ENCODE measurements around the gene DDX11.
"Not testable (repeated sequence)": the region's sequence is repeated elsewhere in the genome, so short reads cannot be mapped to it uniquely, and the experiment has no call there.

Gene DDX11

DNA sequence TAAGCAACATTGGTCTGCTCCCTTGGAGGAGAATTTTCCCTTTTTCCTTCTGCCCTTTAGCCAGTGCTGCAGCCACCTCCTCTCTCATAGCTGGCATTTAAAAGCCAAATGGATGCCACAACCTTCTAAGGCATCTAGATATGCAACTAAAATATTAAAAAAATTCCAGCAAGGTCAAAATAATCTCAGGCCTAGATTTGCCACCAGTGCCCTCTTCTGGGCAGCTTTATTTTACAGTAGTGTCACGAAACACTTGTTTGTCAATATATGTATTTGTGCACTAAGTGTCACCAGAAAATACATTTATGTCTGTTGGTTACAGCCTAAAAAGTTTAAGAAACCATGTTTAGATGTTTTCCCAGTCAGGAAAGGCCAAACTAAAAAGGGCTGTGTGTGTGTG, 19.7 kb upstream of the DDX11 start:
- TF ChIP-seq, protein P1, sequence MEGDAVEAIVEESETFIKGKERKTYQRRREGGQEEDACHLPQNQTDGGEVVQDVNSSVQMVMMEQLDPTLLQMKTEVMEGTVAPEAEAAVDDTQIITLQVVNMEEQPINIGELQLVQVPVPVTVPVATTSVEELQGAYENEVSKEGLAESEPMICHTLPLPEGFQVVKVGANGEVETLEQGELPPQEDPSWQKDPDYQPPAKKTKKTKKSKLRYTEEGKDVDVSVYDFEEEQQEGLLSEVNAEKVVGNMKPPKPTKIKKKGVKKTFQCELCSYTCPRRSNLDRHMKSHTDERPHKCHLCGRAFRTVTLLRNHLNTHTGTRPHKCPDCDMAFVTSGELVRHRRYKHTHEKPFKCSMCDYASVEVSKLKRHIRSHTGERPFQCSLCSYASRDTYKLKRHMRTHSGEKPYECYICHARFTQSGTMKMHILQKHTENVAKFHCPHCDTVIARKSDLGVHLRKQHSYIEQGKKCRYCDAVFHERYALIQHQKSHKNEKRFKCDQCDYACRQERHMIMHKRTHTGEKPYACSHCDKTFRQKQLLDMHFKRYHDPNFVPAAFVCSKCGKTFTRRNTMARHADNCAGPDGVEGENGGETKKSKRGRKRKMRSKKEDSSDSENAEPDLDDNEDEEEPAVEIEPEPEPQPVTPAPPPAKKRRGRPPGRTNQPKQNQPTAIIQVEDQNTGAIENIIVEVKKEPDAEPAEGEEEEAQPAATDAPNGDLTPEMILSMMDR (conservative IDR thresholded peaks at IDR 0.05), result peak; percentile 38
- H3K27ac ChIP-seq, result not testable (repeated sequence)

DNA sequence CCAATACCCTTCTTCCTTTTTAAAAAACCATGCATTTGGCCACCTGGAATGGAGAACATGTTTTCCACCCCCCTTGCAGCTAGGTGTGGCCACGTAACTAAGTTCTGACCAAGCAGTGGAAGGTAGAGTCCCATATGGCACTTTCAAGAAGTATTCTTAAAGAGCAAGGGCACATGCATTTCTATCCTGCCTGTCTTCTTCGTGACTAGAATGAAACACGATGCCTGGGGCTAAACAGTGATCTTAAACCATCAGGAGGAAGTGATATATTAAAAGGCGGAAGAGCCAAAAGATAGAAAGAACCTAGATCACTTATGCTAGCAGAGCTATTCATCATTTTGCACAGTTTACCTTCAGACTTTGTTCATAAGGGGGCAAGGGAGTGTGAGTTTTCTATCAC, 16.0 kb upstream of the DDX11 start:
- TF ChIP-seq ZFX (IDR thresholded peaks at IDR 0.05), result no peak
- TF ChIP-seq, protein P1 (conservative IDR thresholded peaks at IDR 0.05), result no peak
- H3K27ac ChIP-seq, result no peak overlapping the region

DNA sequence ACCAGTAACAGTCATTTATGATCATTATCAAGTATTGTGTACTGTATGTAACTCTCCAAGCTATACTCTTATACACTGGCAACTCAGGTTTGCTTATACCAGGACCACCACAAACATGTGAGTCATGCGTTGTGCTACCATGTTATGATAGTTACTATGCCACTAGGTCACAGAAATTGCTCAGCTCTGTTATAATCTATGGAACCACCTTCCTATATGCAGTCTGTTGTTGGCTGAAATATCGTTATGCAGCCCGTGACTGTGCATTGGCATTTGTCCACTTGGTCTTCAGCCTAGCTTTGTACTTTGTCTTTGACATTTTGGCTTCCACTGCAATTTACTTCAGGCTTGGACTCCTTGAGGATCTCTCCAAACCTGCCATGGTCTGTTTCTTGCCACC, 7.5 kb upstream of the DDX11 start:
- H3K27ac ChIP-seq, result peak overlapping the region; percentile 36; the same call in 1 of the 2 replicates

DNA sequence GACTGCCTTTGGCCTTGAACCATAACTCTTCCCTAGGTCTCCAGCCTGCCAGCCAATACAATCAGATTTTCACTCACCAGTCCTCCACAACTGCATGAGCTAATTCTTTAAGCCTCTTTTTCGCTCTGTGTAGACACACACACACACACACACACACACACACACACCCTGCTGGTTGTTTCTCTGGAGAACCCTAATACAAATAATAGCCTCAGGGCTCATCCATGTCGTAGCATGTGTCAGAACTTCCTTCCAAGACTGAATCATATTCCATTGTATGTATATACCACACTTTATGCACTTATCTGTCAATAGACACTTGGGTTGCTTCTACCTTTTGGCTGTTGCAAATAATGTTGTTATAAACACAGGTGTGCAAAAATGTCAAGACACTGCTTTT, 6.0 kb upstream of the DDX11 start:
- not testable (repeated sequence) for H3K27ac ChIP-seq

DNA sequence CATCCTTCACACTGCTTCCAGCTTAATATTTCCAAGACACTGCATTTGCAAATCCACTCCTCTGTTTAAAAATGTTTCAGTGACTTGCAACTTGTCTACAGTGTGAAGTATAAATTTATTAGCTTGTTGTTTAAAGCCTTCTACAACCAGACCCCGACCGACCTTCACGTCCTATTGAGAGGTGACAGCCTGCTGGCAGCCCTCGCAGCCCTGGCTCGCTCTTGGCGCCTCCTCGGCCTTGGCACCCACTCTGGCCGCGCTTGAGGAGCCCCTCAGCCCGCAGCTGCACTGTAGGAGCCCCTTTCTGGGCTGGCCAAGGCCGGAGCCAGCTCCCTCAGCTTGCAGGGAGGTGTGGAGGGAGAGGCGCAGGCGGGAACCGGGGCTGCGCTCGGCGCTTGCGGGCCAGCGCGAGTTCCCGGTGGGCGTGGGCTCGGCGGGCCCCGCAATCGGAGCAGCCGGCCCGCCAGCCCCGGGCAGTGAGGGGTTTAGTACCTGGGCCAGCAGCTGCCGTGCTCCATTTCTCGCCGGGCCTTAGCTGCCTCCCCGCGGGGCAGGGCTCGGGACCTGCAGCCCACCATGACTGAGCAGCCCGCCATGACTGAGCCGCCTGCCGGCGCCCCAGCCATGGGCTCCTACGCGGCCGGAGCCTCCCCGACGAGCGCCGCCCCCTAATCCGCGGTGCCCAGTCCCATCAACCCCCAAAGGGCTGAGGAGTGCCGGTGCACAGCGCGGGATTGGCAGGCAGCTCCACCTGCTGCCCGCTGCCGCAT, 2.5 kb upstream of the DDX11 start:
- H3K27ac ChIP-seq, result not testable (repeated sequence)

DNA sequence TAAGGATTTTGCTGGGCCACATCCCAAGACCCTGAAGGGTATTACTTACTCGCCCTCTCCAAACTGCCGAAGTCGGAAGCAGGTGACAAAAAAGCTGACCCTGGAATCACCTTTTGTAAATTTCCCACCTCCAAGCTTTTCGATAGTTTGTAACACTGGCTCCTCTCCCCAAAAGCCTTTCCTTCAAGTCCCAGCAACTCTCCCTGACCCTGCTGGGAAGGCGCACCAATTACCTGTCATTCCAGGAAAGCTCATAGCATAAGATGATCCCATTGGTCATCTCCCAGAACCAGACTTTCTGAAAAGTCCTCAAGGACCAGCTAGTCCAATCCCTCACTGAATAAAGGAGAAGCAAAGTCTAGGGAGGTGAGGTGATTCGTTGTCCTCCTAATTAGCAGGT, 698 bp upstream of the DDX11 start:
- H3K27ac ChIP-seq, result peak overlapping the region; percentile 84

DNA sequence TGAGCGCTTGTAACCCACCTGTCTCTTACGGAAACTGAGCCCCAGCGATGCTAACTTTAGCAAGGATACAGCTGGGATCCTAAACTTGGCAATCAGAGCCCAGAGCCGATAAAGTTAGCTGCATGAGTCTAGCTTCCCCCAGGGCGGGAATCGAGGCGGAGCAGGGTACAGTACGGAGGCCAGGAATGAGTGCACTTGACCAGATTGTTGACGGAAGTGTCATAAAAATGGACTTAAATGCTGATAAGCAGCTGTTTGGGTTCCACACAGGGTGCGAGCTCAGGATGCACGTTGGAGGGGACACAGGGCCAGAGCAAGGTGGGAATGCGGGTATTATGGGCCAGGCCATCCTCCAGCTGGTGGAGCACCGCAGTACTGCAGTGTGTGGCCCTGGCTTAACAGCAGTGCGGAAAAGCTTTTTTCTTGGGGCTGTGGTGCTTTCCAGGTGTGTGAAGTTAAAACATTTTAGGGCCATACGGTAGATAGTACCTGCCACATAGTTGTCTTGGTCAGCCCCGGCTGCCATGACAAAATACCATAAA, 744 bp downstream of the DDX11 start:
- TF ChIP-seq ZFX (IDR thresholded peaks at IDR 0.05), result peak; percentile 32; the same call in 1 of the 2 replicates
- H3K27ac ChIP-seq, result peak overlapping the region; percentile 84

DNA sequence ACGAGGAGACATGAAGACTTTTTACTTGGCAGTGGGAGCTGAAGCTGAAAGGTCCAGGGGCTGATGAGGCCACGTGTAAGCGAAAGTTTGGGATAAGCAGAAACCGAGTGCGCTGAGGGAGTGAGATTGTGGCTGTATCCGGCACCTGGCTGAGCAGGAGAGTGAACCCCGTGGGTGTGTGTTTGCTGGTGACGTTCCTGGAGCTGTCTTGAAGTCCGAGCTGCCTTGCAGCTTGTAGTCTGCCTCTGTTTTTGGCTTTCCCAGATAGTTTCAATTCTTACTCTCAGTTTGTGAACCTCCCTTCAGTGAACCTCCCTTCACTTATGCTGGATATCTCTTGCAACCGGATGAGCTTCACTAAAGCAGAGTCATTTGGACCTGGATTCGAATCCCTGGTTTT, 2.5 kb downstream of the DDX11 start:
- H3K27ac ChIP-seq, result not testable (repeated sequence)

DNA sequence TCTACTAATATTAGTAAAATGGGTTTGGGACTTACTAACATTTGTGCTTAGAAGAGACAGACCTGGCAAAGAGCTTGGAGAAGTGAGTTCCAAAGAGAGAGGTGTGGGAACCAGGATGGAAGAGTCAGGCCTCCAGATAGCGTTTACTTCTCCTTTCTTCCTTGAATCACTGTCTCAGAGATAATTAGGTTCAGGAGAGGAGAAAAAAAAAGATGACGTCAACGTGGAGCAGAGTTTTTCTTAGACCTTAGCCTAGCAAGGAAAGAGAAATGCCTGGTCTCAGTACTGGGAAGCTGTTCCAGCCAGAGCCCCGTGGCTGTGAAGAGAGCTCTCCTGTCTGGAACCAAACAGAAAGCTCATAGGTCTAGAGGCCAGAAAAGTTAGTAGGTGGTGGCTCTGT, 3.4 kb downstream of the DDX11 start:
- H3K27ac ChIP-seq, result peak overlapping the region; percentile 73

DNA sequence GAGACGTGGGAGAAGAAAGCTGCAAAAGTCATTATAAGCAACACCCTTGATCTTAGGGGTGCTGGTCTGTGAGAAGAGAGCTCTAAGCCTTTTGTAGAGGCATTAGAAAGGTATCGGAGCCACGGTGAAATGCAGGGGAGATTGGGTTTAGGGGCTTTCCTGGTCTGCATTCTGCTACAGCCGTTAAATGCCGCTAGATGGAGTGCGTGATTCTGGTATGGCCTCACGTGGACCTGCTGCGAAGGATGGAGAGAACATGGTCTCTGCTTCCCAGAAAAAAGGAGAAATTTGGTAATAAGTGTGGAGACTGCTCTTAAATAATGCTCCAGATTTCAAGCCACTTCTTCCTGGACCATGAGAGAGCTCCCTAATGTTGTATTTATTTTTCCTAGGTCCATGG, 4.3 kb downstream of the DDX11 start:
- TF ChIP-seq, protein P1 (conservative IDR thresholded peaks at IDR 0.05), result peak; percentile 52
- peak overlapping the region; percentile 73 for H3K27ac ChIP-seq

DNA sequence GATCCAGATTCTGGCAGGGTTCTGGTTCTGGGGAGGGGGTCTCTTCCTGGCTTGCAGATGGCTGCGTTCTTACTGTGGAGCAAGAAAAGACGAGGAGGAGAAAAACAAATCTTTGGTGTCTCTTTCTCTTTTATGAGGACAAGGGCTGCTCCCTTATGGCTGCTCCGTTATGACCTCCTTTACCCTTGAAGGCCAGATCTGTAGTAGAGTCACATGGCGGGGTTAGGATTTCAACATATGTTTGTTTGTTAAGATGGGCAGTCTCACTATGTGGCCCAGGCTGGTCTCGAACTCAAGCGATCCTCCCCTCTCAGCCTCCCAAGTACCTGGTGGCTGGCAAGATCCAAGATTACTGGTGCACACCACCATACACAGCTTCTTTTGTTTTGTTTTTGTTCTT, 5.8 kb downstream of the DDX11 start:
- H3K27ac ChIP-seq, result peak overlapping the region; percentile 10; the same call in 1 of the 2 replicates

DNA sequence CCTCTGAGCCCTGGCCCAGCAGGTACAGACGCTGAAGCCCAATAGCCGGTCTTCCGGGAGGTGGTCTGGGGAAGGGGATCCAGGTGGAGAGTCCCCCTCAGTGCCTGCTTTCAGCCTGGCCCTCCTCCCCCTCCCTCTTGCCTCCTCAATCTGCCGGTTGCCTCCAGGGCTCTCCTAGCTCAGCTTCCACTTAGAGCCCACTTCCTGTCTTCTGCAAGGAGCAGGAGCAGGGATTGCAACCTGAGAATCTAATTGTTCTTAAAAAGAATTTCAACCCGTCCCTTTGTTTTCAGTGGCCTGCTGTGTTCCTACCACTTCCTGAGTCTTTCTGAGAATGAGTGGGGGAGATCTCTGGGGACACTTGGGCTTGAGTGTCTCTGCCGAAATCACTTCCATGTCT, 6.6 kb downstream of the DDX11 start:
- peak overlapping the region; percentile 10; the same call in 1 of the 2 replicates for H3K27ac ChIP-seq

DNA sequence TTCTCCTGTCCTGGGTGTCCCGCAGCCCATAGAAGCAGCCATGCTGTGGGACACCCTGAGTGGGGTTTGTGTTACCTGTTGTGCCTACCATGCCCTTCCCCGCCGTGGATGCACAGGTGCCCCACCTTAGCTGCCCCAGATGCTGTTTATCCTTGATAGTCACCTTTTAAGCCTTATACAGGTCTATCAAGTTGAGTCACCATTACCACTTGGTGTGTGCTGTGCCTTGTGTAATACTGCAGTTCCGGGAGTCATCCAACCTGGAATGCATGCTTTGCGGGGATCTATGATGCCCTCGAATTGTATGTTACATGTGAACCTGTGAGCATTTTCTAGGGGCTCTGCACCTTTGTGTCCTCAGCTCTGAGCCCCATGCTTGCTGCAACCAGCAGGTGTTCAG, 7.6 kb downstream of the DDX11 start:
- H3K27ac ChIP-seq, result not testable (repeated sequence)

DNA sequence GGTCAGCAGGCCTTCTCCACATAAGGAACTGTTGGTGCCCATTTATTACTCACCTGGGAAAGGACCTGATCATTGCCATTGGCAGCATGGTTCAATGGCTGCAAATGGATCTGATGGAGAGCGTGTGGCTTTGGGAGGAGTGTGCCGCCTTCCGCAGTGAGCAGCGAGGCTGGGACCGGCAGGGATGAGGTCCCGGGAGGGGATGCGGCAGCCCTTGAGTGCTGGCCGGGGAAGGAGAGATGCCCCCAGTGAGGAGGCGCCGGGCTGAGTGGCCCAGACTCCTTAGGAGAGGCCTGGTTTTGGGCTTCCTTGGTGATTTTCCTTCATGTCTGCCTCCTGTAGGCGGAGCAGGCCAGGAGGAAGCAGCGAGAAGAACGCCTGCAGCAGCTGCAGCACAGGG, 10.6 kb downstream of the DDX11 start:
- not testable (repeated sequence) for H3K27ac ChIP-seq

DNA sequence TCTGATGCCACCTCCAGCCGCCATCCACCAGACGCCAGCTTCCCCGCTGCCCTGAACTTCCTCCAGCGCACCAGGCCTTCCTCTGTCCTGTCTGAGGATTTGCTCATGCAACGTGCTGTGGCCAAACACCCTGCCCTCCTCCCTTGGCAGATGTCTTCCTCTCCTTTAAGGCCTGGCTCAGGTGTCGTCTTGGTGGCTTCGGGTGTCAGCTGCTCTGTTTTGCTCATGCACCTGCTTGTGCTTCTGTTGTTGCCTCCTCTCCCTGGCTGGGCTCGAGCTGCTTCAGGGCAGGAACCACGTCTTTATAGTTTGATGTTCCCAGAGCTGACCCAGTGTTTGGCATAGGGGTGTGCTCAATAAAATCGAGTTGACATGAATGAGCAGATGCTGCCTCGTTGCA, 12.4 kb downstream of the DDX11 start:
- not testable (repeated sequence) for H3K27ac ChIP-seq

DNA sequence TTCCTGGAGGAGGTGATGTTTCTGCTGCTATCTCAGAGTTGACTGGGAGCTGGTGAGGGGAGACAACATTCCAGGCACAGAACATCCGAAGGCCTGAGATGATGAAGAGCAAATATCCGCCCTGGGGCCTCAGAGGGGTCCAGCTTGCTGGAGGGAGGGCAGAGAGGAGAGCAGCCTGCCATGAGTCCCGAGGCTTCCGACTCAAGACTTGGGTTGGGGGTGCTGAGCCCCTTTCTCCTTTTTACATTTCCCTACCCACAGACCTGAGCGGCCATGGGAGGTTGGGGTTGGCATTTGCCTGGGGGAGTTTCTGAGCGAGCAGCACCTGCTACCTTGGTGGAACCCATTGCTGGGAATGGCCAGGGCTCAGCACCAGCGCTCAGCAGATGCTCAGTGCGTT, 13.8 kb downstream of the DDX11 start:
- not testable (repeated sequence) for H3K27ac ChIP-seq

DNA sequence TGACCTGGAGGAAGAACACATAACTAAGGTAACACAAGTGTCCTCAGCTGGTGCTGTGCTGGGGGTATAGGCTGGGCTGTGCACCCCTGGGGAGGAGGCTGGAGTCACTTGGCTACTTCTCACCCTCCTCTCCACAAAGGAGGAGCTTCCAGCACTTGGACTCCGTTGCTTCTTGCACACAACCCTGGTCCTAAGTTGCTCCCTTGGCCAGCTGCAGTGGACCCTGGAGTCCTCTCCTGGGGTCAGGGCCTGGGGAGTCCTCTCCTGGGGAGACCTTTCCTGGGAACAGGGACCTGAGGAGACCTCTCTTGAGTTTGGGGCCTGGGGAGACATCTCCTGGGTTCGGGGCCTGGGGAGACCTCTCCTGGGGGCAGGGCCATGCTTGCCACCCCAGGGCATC, 14.3 kb downstream of the DDX11 start:
- not testable (repeated sequence) for H3K27ac ChIP-seq

Data from C4-2B (cell line).